CD4-positive, alpha-beta T cell treated with Interleukin-17A for 4 hours (primary cell): ENCODE measurements around the gene ZNRF2.

ENCODE experiments used
- DNase-seq: peaks from one replicate; pipeline ENCODE4 v3.0.0-alpha.2; 2020; ENCODE audit warnings: mixed read lengths

The ZNRF2 gene

DNA sequence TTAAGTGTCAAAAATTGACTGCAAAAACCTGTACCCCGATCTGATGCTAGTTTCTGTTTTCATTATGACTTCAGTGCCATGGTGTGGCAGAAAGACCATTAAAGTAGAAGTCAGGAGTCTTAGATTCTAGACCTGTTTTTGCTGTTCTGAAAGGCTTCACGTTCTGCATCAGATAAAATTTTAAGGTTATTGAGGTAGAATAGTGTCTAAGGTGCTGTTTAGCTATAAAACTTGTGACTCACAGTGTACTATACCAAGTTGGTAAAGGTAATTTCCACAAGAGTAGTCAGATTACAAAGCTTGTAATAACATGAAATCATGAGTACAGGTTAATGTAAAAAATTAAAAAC, 38.6 kb downstream of the ZNRF2 start:
- no peak for DNase-seq

DNA sequence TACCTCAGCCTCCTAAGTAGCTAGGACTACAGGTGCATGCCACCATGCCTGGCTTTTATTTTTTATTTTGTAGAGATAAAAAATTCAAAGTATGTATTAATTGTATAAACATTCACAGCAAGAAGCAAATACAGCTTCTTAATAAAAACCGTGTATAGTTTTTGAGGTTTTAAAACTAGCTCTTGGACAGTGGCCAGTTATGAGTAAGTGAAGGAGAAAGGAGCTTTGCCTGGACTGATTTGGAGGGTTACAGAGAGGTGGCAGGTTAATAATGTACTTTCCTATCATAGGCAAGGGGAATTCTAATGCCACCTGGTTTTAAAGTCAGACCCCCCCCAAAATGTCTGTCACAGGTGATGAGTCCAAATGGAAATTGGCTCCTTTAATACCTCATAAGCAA, 43.4 kb downstream of the ZNRF2 start:
- no peak for DNase-seq

DNA sequence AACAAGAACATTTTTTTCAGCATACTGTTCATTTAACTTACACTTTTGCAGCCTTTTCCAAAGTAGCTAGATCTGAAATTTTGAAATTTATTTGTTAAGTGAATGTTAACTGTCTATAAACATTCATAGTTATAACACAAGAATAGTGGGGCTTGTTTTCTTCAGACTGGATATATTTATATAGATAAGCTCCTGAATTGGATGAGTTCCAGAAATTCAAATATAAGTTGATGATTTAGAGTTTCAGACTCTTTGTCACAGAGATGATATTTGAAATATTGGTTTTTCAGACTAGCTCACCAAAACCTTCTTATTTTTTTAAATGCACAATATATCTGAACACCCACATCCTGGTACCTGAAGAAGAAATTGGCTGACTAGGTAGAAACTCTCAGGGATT, 44.0 kb downstream of the ZNRF2 start:
- no peak for DNase-seq

DNA sequence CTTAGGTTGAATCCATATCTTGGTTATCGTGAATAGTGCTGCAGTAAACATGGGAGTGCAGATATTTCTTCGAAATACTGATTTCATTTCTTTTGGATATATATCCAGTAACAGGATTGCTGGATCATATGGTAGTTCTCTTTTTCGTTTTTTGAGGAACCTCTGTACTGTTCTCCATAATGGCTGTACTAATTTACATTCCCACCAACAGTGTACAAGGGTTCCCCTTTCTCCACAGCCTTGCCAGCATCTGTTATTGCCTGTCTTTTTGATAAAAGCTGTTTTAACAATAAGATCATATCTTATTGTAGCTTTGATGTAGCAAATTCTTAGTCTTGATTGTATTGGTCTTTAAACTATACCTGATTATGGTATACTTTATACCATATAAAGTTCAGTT, 45.3 kb downstream of the ZNRF2 start:
- DNase-seq: no peak

DNA sequence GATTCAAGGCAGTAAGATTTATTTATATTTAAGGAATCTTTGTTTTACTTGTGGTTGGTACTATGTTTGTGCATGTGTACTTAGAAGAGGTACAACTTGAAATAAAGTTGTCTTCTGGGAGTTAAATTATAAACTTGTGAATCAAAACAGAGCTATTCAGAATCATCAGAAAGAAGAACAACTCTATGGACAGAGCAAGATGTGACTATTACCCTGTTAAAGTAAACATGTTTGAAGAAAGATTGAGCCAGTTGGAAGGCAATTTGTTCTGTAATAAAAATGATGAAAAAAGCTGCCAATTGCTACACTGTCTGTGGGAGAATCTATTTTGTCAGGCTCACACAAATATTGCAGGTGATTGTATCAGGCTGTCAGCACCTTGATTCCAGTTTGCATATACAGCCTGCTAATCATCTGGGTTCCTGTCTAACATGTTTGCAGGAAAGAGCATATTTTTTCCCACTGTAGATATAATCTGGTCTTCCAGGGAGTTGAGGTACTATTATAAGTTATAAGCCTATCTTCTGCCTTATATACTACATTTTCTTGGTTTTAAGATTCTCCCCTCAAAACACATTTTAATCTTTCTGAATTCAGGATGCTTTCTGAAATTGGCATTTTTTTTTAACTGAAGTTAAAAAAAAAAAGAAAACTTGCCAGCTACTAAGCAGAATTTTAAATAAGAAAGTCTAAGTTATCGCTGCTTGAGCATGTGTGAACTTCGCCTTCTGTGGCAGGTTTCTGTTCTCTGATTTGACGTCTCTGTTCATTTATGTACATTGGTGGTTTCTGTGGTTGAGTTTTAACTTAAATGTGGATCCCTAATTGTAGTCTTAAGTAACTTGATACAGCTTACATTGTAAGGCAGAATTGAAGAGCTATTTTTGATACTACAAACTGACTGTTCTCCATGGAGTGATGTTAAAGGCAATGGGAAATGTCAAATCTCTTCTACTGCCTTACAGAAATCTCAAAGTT, 46.0 kb downstream of the ZNRF2 start:
- DNase-seq: peak; percentile 40

DNA sequence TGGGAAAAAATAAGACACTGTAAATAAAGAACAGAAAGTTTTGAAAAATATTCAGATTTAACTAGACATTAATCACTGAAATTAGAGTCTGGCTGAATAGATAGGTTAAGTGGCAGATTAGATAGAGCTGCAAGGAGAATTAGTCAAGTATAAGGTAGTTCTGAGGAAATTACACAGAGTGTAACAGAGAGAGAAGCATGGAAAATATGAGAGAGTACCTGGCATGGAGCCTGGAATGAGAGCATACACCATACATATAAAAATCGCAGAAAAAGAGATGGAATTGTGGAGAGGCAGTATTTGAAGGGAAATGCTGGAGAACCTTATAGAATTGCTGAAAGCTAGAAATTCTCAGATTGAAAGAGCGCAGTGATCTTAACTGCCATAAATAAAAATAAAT, 46.9 kb downstream of the ZNRF2 start:
- DNase-seq: no peak

DNA sequence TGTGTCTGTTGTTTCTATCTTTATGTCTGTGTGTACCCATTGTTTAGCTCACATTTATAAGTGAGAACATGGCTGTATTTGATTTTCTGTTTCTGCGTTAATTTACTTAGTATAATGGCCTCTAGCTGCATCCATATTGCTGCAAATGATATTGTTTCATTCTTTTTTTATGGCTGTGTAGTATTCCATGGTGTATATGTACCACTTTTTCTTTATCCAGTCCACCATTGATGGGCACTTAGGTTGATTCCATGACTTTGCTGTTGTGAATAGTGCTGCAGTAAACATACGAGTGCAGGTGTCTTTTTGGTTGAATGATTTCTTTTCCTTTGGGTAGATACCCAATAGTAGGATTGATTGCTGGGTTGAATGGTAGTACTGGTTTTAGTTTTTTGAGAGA, 48.2 kb downstream of the ZNRF2 start:
- no peak for DNase-seq

DNA sequence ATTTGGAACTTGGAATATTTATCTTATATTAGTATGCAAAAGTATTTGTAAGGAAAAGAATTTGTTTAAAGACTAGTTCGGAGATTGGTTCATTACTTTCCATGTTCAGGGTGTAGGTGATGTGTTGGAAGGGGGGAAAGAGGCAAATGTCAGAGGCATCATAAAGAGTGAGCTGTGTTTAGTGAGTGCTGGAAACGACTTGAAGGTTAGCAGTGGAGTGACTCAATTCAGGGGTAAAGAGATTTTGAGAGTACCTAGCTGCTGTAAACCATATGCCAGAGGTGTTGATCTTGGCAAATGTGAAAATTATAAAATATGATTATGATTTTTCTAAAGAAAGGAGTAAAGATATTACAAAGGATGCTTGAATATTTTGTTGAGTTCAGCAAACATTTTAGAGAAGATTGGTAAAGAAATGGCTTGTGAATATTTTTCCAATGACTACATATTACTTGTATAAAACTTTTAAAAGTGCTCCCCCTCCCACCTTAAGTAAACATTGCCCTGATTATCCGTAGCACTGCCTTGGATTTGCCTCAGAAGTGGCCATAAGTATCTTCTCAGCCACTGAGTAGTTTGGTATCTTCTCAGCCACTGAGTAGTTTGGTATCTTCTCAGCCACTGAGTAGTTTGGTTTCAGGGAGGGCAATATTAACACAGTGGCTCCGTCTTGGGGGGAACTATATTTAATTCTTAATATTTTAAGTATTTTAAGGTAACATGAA, 51.5 kb downstream of the ZNRF2 start:
- no peak for DNase-seq

DNA sequence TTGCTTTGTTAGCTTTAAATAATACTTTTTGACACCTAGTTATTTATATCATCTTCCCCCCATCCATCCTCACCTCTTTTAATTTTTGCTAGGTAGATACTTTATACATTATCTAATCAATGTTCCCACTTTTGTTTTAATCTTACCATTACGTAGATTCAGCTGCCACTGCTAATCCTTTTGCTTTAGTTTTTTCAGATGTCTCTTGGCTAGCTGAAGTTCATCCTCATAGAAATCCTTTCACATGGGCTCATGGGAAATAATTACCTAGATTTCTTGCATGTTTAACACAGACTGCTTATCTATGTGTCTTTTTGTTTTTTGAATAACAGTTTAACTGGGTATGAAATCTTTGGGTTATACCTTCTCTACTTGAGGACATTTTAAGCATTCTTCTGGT, 60.1 kb downstream of the ZNRF2 start:
- no peak for DNase-seq

DNA sequence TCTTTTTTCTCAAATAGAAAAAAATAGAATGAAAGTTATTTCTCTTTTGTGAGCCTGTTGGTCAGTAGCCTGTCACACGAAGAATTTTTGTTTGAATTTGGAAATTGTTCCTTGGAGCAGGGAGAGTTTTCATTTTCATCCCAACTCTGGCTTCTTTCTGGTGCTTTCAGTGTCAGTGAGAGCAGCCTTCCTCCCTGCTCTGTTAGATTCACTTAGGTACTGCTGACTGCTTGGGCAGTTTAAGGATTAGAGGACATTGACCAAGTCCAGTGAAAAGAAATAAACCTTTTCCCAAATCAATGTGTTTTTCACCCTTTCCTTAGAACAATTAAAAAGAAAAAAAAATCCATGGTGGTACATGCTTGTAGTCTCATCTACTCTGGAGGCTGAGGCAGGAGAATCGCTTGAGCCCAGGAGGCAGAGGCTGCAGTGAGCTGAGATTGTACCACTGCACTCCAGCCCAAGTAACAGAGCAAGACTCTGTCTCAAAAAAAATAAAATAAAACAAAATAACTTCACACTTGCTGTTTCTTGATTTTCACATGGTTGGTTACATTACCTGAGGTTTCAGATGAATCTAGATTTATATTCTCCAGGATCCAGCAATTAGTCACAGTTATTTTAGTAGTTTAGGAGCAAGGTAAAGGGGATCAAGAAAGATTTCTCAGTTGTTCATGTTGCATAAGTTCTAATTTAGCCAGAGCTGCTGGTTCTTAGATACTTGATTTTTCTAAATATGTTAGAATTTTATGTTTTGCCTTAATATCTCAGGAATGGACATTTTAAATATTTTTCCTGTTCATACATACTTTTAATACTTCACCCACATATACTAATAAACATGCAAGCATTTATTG, 63.1 kb downstream of the ZNRF2 start:
- no peak for DNase-seq

DNA sequence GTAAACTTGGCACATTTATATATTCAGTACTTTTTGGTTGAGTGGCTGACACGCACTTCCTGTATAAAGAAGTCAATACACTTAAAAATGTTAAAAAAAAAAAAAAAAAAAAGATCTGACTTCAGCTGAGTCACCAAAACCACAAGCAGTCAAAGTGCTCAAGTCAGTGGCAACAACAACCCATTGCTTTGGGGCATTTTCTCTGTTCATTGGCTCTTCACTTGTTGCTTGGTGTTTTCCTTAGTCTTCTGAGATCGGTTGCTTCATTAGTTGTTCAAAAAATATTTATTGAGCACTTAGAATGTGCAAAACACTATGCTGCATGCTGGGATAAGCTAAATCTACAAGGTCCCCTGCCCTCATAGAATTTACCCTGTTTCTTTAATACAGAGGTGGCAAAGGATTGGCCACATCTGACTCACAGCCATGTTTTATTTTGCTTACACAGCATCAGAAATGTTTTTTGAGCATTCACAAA, 63.7 kb downstream of the ZNRF2 start:
- DNase-seq: peak; percentile 66

DNA sequence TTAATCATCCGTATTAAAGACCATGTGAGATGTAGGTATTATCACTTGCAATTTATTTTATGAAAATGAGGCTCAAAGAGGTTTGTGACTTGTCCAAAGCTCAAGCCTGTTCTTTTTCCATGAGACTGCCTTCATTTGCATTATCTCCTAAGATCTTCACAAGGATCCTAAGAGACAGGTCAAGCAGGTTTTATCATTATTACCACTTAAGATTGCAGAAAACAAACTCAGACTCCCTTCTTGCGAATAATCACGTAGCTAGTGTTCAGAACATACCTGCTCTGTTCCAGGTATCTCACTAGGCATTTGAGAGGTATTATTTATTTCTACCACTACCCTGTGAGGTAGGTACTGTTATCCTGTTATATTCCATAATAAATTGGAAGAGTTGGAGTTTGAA, 64.8 kb downstream of the ZNRF2 start:
- DNase-seq: no peak

DNA sequence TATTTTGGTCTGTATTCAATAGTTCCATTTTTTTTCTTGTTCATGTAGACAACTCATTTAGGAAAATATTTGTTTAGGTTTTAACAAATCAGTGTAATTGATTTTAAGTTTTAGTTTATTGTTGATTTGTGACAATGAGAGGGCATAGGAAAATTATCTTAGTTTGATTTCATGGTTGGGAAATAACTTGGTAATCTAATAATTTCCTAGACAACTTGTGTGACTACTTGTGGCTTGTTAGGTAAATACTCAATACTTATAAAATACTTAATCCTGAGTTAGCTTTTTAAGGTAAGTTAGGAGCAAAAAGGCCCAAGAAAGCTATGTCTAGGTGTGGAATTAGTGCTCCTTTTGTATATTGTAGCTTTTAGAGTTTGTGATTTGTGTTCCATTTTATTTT, 65.4 kb downstream of the ZNRF2 start:
- no peak for DNase-seq

DNA sequence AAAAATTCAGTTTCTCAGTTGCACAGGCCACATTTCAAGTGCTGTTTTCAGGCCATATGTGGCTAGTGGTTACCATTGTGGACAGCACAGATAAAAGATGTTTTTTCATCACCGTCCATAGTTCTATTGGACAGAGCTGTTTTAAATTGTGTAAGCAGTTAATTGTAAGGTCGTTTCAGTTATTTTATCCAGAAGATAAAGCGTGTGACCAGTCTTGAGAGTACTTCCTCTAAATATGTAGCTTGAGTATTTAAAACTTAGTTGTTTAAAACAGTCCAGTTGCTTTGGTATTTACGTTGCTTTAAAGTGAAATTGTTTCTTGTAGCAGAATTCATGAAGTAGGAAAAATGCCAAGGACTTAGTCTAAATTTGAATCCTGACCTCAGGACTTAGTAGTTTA, 66.9 kb downstream of the ZNRF2 start:
- DNase-seq: no peak

DNA sequence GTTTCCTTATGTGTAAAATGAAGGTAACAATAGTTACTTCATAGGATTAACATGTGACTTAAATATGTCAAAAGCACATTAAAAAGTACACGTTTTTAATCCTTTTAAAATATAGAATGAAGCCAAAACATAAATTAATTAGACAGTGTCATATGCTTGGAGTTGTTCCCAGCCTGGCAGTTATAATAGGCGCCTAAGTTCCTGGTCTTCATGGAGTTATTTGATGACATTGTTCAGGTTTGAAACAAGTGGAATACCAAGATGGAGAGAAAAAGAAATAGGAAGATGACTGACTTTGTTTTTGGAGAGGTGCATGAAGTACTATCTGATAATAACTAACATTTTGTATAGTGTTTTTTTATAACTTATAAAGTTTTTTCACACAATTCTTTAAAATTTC, 67.3 kb downstream of the ZNRF2 start:
- no peak for DNase-seq

DNA sequence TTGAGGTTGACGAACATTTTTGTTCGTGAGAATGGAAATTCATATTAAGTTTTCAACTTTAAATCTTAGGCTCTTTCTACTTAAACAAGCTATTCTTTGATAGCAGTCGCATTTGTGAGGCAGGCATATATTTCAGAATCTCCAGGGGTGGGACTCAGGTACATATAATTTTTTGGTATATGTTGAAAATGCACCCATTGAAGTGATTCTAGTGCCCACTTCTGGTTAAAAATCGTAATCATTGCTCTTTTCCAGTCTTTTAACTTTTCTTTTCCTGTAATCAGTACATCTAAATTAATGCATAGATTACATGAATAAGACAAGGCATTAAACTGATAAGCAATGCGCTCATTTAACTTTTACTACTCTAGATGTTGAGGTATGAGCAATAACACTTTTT, 67.8 kb downstream of the ZNRF2 start:
- DNase-seq: no peak

DNA sequence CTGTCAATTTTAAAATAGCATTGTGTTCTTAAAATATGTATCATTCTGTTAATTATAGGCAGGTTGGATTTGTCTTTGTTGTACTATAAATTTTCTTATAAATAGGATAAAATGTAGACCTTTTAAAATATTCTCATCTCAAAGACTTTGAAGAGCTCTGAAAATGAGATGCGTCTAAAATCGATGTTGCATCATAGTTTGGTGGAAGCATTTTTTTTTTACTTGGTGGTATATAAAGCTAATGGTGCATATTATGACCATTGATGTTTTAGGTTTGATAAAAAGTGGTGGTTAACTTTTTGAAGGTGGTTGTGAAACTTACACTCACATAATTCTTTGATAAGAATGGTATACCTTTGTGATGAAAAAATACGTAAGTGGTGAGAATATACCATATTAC, 69.1 kb downstream of the ZNRF2 start:
- DNase-seq: no peak

DNA sequence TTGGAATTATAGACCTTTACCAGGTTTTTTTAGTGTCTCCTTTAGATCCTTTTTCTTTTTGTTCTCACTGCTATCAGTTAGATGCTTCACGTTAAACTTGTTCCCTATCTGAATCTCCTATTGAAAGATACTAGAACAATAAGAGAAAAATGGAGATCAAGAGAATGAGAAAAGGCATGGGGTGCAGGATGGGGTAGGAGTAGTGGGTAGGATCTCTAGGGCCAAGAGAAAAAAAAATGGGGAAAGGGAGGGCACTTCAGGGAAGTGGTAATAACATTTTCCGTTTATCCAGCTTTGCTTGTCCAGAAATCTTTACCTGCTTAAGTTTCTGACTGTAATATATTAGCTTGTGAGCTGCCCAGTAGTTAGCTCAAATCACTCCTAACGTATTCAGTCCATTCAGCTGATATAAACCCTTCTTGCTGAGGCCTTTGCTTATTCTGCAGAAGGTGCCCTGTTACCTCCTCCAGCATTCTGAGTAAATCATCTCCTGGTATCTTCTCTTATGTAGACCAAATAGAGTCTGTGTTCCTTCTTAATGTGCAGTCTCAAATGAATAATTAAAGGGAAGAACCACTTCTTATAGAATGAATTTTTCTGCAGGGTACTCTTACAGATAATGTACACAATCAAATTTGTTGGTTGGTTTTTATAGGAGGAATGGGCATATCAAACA, 69.7 kb downstream of the ZNRF2 start:
- DNase-seq: no peak

DNA sequence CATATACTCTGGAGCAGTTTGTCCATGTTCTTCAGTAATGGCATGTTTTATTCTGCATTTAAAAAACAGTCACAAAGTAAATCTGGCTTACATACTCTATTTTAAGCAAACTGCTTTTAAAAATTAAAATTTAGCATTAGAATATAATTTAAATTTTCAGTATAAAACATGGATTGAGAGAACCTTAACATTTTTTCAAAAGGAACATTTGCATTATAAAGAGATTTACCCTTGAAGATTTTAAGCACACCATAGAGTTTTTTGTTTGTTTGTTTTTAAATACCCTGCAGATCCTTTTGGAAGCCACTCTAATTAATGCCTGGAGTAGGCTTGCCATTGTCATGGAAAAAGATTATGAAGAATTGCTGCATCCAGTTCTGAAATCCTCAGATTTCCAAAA, 70.4 kb downstream of the ZNRF2 start:
- no peak for DNase-seq

DNA sequence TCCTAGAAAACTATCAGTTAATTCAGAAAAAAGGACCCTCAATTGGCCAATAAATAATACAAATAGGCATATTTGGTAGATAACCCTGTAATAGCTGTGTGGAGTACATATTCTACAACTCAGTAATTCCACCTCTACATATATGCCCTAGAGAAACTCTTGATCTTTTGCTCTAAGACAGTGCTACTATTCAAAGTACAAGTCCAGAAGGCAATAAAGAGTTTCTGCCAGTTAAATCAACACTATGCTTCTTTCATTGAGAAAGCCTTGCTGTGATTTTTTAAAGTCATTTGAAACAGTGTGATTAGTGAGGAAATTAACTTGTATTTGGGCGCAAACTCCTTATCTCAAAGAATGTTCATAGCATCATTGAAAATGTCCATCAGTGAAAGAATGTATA, 75.6 kb downstream of the ZNRF2 start:
- DNase-seq: no peak

DNA sequence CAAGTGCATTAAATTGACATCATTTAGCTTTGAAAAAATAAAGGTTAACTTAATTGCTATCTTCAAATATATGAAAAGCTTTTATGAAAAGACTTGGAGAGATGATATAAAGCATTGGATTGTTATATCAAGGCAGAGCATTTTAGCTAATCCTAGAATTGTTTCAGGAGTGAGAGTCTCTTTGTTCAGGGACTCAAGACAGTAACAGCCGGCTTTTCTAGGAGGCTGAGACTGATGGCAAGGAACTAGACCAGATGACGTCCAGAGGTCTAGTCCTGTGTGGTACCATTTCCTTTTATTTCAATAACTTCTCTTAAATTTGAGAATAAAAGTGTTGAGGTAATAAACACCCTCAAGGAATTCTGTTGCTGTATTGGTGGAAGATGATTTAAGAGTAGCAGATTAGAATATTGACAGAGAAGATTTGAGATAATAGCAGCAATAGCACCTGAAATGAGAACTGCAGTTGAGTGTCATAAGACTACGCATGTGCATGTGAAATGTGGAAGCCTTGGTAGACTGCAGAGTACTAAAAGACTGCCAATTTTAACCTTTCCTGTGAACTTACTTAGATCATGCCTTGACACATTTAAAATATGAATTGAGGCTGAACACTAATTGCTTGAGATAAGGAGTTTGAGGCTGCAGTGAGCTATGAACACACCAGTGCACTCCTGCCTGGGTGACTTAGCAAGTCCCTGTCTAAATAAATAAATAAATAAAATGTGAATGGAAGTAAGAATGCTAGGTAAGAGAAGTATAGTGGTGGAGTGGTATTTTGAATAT, 79.6 kb downstream of the ZNRF2 start:
- DNase-seq: no peak

DNA sequence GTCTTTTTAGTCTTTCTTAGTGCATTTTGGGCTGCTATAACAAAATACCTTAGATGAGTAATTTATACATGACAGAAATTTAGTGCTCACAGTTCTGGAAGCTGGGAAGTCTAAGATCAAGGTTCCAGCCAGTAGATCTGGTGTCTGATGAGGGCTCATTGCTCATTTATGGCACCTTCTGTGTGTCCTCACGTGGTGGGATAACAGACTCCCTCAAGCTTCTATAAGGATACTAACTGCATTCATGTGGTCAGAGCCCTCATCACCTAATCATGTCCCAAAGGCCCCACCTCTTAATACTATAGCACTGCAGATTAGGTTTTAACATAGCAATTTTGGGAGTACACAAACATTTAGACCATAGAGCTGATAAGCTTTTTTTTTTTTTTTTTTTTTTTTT, 80.4 kb downstream of the ZNRF2 start:
- no peak for DNase-seq
